MM.1S (cell line): ENCODE measurements around the gene RTN4.

Experiments used
- DNase-seq: peaks from one replicate; pipeline ENCODE4 v3.0.0-alpha.2; 2015
- H2AFZ ChIP-seq: fragments of 300-600 bp; sonication (generic); 2 replicates; pipeline ENCODE4 v1.6.0; 2016; ENCODE audit warnings: antibody characterized with exemption, low read length
- H3F3A ChIP-seq: fragments of 300-600 bp; sonication (generic); 2 replicates; pipeline ENCODE4 v1.6.1; 2016; ENCODE audit warnings: mild to moderate bottlenecking, antibody characterized with exemption, low read length, moderate library complexity, mixed read lengths; ENCODE audit not compliant: insufficient read depth
- H3K27ac ChIP-seq: fragments of 300-600 bp; sonication (generic); 2 replicates; pipeline ENCODE4 v1.5.1; 2016; ENCODE audit warnings: mild to moderate bottlenecking, low read length
- H3K27me3 ChIP-seq: fragments of 300-600 bp; sonication (generic); replicated peaks from 2 replicates; pipeline ENCODE4 v1.6.0; 2016; ENCODE audit warnings: low read length; ENCODE audit not compliant: insufficient read depth
- H3K36me3 ChIP-seq: fragments of 300-600 bp; sonication (generic); replicated peaks from 2 replicates; pipeline ENCODE4 v1.6.1; 2016; ENCODE audit warnings: mild to moderate bottlenecking, low read length, mixed read lengths; ENCODE audit not compliant: insufficient read depth
- H3K4me1 ChIP-seq: fragments of 300-600 bp; sonication (generic); 2 replicates; pipeline ENCODE4 v1.6.1; 2016; ENCODE audit warnings: low read length, mixed read lengths
- H3K4me2 ChIP-seq: fragments of 300-600 bp; sonication (generic); 2 replicates; pipeline ENCODE4 v1.6.0; 2016; ENCODE audit warnings: low read depth, low read length
- H3K4me3 ChIP-seq: fragments of 300-600 bp; sonication (generic); 2 replicates; pipeline ENCODE4 v1.5.1; 2016; ENCODE audit warnings: low read length, mixed read lengths
- H3K79me2 ChIP-seq: fragments of 300-600 bp; sonication (generic); 2 replicates; pipeline ENCODE4 v1.6.1; 2016; ENCODE audit warnings: mixed run types, low read length, mixed read lengths
- H3K9ac ChIP-seq: fragments of 300-600 bp; sonication (generic); 2 replicates; pipeline ENCODE4 v1.6.1; 2016; ENCODE audit warnings: low read length, mixed read lengths
- H3K9me2 ChIP-seq: fragments of 300-600 bp; sonication (generic); replicated peaks from 2 replicates; pipeline ENCODE4 v1.6.1; 2016; ENCODE audit warnings: mild to moderate bottlenecking, low read length, mixed read lengths; ENCODE audit not compliant: insufficient read depth
- H3K9me3 ChIP-seq: fragments of 300-600 bp; sonication (generic); replicated peaks from 2 replicates; pipeline ENCODE4 v1.6.1; 2016; ENCODE audit warnings: mild to moderate bottlenecking, low read length, mixed read lengths; ENCODE audit not compliant: insufficient read depth
- H4K20me1 ChIP-seq: fragments of 300-600 bp; sonication (generic); 2 replicates; pipeline ENCODE4 v1.6.1; 2016; ENCODE audit warnings: mild to moderate bottlenecking, low read length, moderate library complexity, mixed read lengths; ENCODE audit not compliant: insufficient read depth
- CTCF ChIP-seq: fragments of 300-600 bp; sonication (generic); IDR thresholded peaks from 2 replicates; pipeline ENCODE4 v1.5.1; 2016; ENCODE audit warnings: antibody characterized with exemption, low read length, mixed read lengths
- EZH2 ChIP-seq: fragments of 300-600 bp; sonication (generic); optimal IDR thresholded peaks from 2 replicates; pipeline ENCODE3; 2017; ENCODE audit warnings: low read depth, mild to moderate bottlenecking, antibody characterized with exemption, low read length, mixed read lengths
- EZH2phosphoT487 ChIP-seq: fragments of 300-600 bp; sonication (generic); IDR thresholded peaks from 2 replicates; pipeline ENCODE4 v1.6.1; 2018; ENCODE audit warnings: antibody characterized with exemption, low read length

Gene RTN4

GRCh38 chr2:55014962-55015939 is 35.0 kb downstream of the RTN4 start:
- H3K36me3 ChIP-seq: no peaks in the 10 kb centered on the region
- H3K27ac ChIP-seq: no peak overlapping the region
- H3K4me3 ChIP-seq: no peak overlapping the region
- peak; percentile 72 for TF ChIP-seq CTCF
- no peak for TF ChIP-seq EZH2
- TF ChIP-seq EZH2phosphoT487: no peak
- H3F3A ChIP-seq: peaks cover 29% of the 10 kb centered on the region
- H3K79me2 ChIP-seq: peaks cover 93% of the 10 kb centered on the region
- H3K4me2 ChIP-seq: no peak overlapping the region
- peak; percentile 57 for DNase-seq
- H3K4me1 ChIP-seq: peaks cover 34% of the 10 kb centered on the region
- H3K9me3 ChIP-seq: no peaks in the 10 kb centered on the region
- H3K27me3 ChIP-seq: no peaks in the 10 kb centered on the region
- H2AFZ ChIP-seq: no peak overlapping the region
- 0 out of 2 replicates have a peak, but pooled peaks cover 2% of the 10 kb centered on the region for H4K20me1 ChIP-seq
- H3K9ac ChIP-seq: no peak overlapping the region
- no peaks in the 10 kb centered on the region for H3K9me2 ChIP-seq

DNA sequence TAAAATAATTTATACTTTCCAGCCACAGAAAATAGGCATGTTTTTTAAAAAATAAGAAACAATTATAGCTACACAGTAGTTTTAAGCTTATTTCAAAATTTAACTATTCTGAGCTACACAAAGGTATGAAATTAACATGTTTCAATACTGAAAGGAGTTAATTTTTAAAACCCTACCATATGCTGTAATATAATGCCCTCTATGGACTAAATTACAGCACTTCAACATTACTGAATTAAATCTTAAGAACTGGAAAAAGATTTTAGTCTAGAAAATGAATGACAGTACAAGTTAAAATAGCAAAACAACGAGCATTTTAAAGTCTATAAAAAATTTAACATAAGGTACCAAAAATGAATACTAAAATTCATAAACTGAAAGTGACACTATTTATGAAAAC is 36.3 kb downstream of the RTN4 start:
- Histone ChIP-seq H3K27ac (peak overlapping the region; percentile 83; the same call in 1 of the 2 replicates), H4K20me1 (0 out of 2 replicates have a peak, but pooled peaks cover under 1% of the 10 kb centered on the region), H3F3A (peaks cover 42% of the 10 kb centered on the region), H3K4me2 (peak overlapping the region; percentile 72), H3K4me3 (no peak overlapping the region), H3K4me1 (peaks cover 34% of the 10 kb centered on the region), H3K79me2 (peaks cover 89% of the 10 kb centered on the region), H3K9me2 (no peaks in the 10 kb centered on the region), H3K36me3 (no peaks in the 10 kb centered on the region), H3K27me3 (no peaks in the 10 kb centered on the region), H3K9me3 (no peaks in the 10 kb centered on the region), H3K9ac (peak overlapping the region; percentile 15; the same call in 1 of the 2 replicates), H2AFZ (no peak overlapping the region)
- DNase-seq: no peak
- no peak for TF ChIP-seq EZH2phosphoT487
- peak; percentile 51 for TF ChIP-seq CTCF

GRCh38 chr2:55012672-55013484 is 37.4 kb downstream of the RTN4 start:
- Histone ChIP-seq H3K36me3 (no peaks in the 10 kb centered on the region), H3K9ac (peak overlapping the region; percentile 41), H3K27ac (peak overlapping the region; percentile 83; the same call in 1 of the 2 replicates), H4K20me1 (no peaks in the 10 kb centered on the region), H3K9me2 (no peaks in the 10 kb centered on the region), H3K4me3 (peak overlapping the region; percentile 7; the same call in 1 of the 2 replicates), H3K9me3 (no peaks in the 10 kb centered on the region), H3K79me2 (peaks cover 89% of the 10 kb centered on the region), H3K4me1 (peaks cover 34% of the 10 kb centered on the region), H3K27me3 (no peaks in the 10 kb centered on the region), H3F3A (peaks cover 44% of the 10 kb centered on the region), H3K4me2 (peak overlapping the region; percentile 72), H2AFZ (no peak overlapping the region)
- peak; percentile 14 for DNase-seq
- no peak for TF ChIP-seq EZH2
- no peak for TF ChIP-seq CTCF
